Measurements from ENCODE around the gene BTBD8.
"Not testable (repeated sequence)": the region's sequence is repeated elsewhere in the genome, so short reads cannot be mapped to it uniquely, and the experiment has no call there.

Gene BTBD8

GRCh38 chr1:92080128-92080985, at the start of gene BTBD8:
BTBD8 (plus strand) TSS chr1:92080345; CDS start chr1:92080572, 227 bp downstream.
- DNase-seq, result peak; percentile 56

GRCh38 chr1:92030656-92031107, 49.5 kb upstream of the BTBD8 start:
- DNase-seq, result no peak

GRCh38 chr1:92031281-92032110, 48.6 kb upstream of the BTBD8 start:
- no peak for DNase-seq

GRCh38 chr1:92037400-92037799, 42.7 kb upstream of the BTBD8 start:
- no peak for DNase-seq

GRCh38 chr1:92038695-92039346, 41.3 kb upstream of the BTBD8 start:
- DNase-seq, result no peak

GRCh38 chr1:92040971-92041370, 39.2 kb upstream of the BTBD8 start:
- no peak for DNase-seq

GRCh38 chr1:92043621-92044020, 36.5 kb upstream of the BTBD8 start:
- DNase-seq, result no peak

- no peak for DNase-seq
Observed at GRCh38 chr1:92045766-92046495, 34.2 kb upstream of the BTBD8 start.

- DNase-seq, result no peak
Observed at GRCh38 chr1:92051948-92052347, 28.2 kb upstream of the BTBD8 start.

- no peak for DNase-seq
Observed at GRCh38 chr1:92065042-92065441, 15.1 kb upstream of the BTBD8 start.

- DNase-seq, result no peak
Observed at GRCh38 chr1:92066321-92066720, 13.8 kb upstream of the BTBD8 start.

- DNase-seq, result no peak
Observed at GRCh38 chr1:92070892-92071291, 9.3 kb upstream of the BTBD8 start.

GRCh38 chr1:92074446-92074845, 5.7 kb upstream of the BTBD8 start:
- not testable (repeated sequence) for DNase-seq

- no peak for DNase-seq
Observed at GRCh38 chr1:92075311-92075710, 4.8 kb upstream of the BTBD8 start, which contains the start of gene SETSIP. SETSIP (minus strand) TSS chr1:92075411; CDS start chr1:92075411, 0 bp downstream.

GRCh38 chr1:92076363-92076762, 3.8 kb upstream of the BTBD8 start:
- DNase-seq, result no peak

GRCh38 chr1:92078077-92078476, 2.1 kb upstream of the BTBD8 start:
- DNase-seq, result not testable (repeated sequence)

GRCh38 chr1:92079441-92079840, 704 bp upstream of the BTBD8 start:
- DNase-seq, result no peak

GRCh38 chr1:92081031-92081430, 886 bp downstream of the BTBD8 start:
- DNase-seq, result no peak

- DNase-seq, result no peak
Observed at GRCh38 chr1:92084651-92085050, 4.5 kb downstream of the BTBD8 start.

- no peak for DNase-seq
Observed at GRCh38 chr1:92085727-92086126, 5.6 kb downstream of the BTBD8 start.

- DNase-seq, result no peak
Observed at GRCh38 chr1:92087542-92087941, 7.4 kb downstream of the BTBD8 start.

- no peak for DNase-seq
Observed at GRCh38 chr1:92091625-92092024, 11.5 kb downstream of the BTBD8 start.

All from NCI-H1436 treated with DMSO at 0.1 percent for 48 hours (cell line).